HG02588 (cell line): ENCODE measurements around the gene CCDC27.
A peak's percentile ranks its signal among the peaks of the same experiment; 100 is the strongest.
"Not testable (repeated sequence)": the region's sequence is repeated elsewhere in the genome, so short reads cannot be mapped to it uniquely, and the experiment has no call there.

Source experiments
- ATAC-seq: cut with Tn5 transposase; IDR thresholded peaks from one replicate; pipeline ENCODE4 v1.9.1; 2021; ENCODE audit warnings: mild to moderate bottlenecking, moderate library complexity; ENCODE audit not compliant: unreplicated experiment

Gene CCDC27

GRCh38 chr1:3735027-3735681, 17.1 kb upstream of the CCDC27 start:
- ATAC-seq = no peak

GRCh38 chr1:3735688-3736087, 16.6 kb upstream of the CCDC27 start:
- no peak for ATAC-seq

GRCh38 chr1:3736131-3736561, 16.1 kb upstream of the CCDC27 start:
- ATAC-seq = no peak

GRCh38 chr1:3736708-3737107, 15.5 kb upstream of the CCDC27 start:
- ATAC-seq = no peak

GRCh38 chr1:3738943-3739342, 13.3 kb upstream of the CCDC27 start:
- no peak for ATAC-seq

- no peak for ATAC-seq
These were observed 12.2 kb upstream of the CCDC27 start for GRCh38 chr1:3740042-3740441.

GRCh38 chr1:3740752-3741151, 11.5 kb upstream of the CCDC27 start:
- no peak for ATAC-seq

GRCh38 chr1:3741566-3742438, 10.4 kb upstream of the CCDC27 start:
- ATAC-seq = no peak

- ATAC-seq = no peak
These were observed 9.6 kb upstream of the CCDC27 start for GRCh38 chr1:3742439-3743298.

- no peak for ATAC-seq
These were observed 8.8 kb upstream of the CCDC27 start for GRCh38 chr1:3743421-3743820.

- no peak for ATAC-seq
These were observed 8.4 kb upstream of the CCDC27 start for GRCh38 chr1:3743826-3744225.

- no peak for ATAC-seq
These were observed 7.6 kb upstream of the CCDC27 start for GRCh38 chr1:3744646-3745045.

GRCh38 chr1:3745071-3745470, 7.2 kb upstream of the CCDC27 start:
- ATAC-seq = no peak

- no peak for ATAC-seq
These were observed 6.5 kb upstream of the CCDC27 start for GRCh38 chr1:3745590-3746381.

GRCh38 chr1:3746389-3746829, 5.8 kb upstream of the CCDC27 start:
- no peak for ATAC-seq

GRCh38 chr1:3746830-3747521, 5.3 kb upstream of the CCDC27 start:
- ATAC-seq = peak; percentile 70

- ATAC-seq = no peak
These were observed 4.8 kb upstream of the CCDC27 start for GRCh38 chr1:3747522-3747848.

- no peak for ATAC-seq
These were observed 4.3 kb upstream of the CCDC27 start for GRCh38 chr1:3747903-3748302.

GRCh38 chr1:3748316-3748900, 3.8 kb upstream of the CCDC27 start:
- not testable (repeated sequence) for ATAC-seq

GRCh38 chr1:3749512-3749911, 2.7 kb upstream of the CCDC27 start:
- no peak for ATAC-seq
